ENCODE measurements around the gene HNRNPH1. TPM values are rescaled to one million over a fixed set of nuclear protein-coding genes. Genes with fewer than 3 reads are reported as not detected.

HNRNPH1 gene
- total RNA-seq, 1 donor from 2014 or later, result 1,138 TPM

DNA sequence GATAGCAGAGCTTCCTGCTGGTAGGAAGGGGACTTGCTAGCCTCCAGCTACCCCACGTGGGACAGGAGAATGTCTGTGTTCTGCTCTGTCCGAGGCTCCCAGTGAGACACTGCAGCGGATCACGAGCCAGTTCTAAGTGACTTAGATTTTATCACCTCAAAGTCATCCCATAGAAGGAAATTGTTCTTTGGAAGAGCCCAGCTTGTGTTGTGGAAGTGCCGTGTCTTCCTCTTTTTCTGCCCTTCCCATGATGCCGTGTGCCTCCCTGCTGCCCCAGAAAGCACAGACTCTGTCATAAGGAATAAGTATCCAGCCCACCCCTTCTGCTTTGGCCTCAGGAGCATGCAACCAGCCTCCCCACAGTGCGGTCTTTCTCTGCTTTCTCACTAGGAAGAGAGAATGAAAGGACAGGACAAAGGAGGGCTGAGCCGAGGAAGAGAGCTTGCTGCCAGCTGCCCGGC lies 37.5 kb downstream of the HNRNPH1 start:
- Mint-ChIP-seq H3K9me3 (no peaks in the 10 kb centered on the region), H3K36me3 (peaks cover 27% of the 10 kb centered on the region), H3K4me1 (peaks cover 22% of the 10 kb centered on the region), H3K27me3 (ENCODE audit: insufficient read depth, low read depth) (no peaks in the 10 kb centered on the region), H3K4me3 (peak overlapping the region; percentile 74), H3K27ac (peak overlapping the region; percentile 97)
- H3K79me2 ChIP-seq (ENCODE audit: low read depth), result no peaks in the 10 kb centered on the region
- H3F3A ChIP-seq (ENCODE audit: low read depth), result peaks cover 32% of the 10 kb centered on the region
- DNase-seq (ENCODE audit: low spot score), result peak; percentile 86
- H3K4me2 ChIP-seq, result peak overlapping the region; percentile 60
- H3K36me3 ChIP-seq, result peaks cover 9% of the 10 kb centered on the region
- H3K27me3 ChIP-seq, result no peaks in the 10 kb centered on the region
- H3K9ac ChIP-seq, result no peak overlapping the region
- H3K9me3 ChIP-seq (ENCODE audit: low read depth), result no peaks in the 10 kb centered on the region
- H3K4me3 ChIP-seq, result no peak overlapping the region
- H4K20me1 ChIP-seq (ENCODE audit: low read depth), result peaks cover 19% of the 10 kb centered on the region
- TF ChIP-seq, protein P1, sequence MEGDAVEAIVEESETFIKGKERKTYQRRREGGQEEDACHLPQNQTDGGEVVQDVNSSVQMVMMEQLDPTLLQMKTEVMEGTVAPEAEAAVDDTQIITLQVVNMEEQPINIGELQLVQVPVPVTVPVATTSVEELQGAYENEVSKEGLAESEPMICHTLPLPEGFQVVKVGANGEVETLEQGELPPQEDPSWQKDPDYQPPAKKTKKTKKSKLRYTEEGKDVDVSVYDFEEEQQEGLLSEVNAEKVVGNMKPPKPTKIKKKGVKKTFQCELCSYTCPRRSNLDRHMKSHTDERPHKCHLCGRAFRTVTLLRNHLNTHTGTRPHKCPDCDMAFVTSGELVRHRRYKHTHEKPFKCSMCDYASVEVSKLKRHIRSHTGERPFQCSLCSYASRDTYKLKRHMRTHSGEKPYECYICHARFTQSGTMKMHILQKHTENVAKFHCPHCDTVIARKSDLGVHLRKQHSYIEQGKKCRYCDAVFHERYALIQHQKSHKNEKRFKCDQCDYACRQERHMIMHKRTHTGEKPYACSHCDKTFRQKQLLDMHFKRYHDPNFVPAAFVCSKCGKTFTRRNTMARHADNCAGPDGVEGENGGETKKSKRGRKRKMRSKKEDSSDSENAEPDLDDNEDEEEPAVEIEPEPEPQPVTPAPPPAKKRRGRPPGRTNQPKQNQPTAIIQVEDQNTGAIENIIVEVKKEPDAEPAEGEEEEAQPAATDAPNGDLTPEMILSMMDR (IDR thresholded peaks at IDR 0.05), result no peak
- TF ChIP-seq EZH2phosphoT487 (IDR thresholded peaks at IDR 0.05) (no peak), EZH2 (IDR thresholded peaks at IDR 0.05) (no peak)
- no peak overlapping the region for H2AFZ ChIP-seq (replicated peaks)
- peak overlapping the region; percentile 89 for H3K27ac ChIP-seq
- H3K4me1 ChIP-seq, result peaks cover 19% of the 10 kb centered on the region

DNA sequence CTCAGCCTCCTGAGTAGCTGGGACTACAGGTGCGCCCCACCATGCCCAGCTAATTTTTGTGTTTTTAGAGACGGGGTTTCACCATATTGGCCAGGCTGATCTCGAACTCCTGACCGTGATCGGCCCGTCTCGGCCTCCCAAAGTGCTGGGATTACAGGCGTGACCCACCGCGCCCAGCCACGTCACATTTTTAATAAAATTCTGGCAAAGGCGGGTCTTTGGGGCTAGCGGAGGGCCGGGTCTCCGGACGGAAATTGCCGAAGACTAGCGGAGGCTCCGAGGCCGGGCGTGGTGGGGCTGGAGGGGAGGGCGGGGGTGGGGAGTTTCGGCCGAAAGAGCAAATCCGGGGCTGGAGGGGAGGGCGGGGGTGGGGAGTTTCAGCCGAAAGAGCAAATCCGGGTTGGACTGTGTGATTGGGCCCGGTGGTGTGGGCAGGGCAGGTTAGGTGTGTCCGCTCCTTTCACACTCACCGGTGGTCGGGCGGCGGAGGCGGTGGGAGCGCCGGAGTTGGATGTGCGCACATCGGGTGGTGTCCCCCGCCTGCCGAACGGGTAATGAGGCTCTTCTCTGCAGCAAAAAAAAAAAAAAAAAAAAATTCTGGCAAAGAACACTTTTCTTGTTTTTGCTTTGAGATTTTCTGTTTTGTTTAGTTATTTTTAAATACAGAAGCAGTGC lies 46.0 kb downstream of the HNRNPH1 start:
- Histone ChIP-seq H3K27me3 (no peaks in the 10 kb centered on the region), H4K20me1 (ENCODE audit: low read depth) (no peaks in the 10 kb centered on the region), H2AFZ (replicated peaks) (no peak overlapping the region), H3K9ac (no peak overlapping the region), H3K36me3 (peaks cover 4% of the 10 kb centered on the region), H3K79me2 (ENCODE audit: low read depth) (no peaks in the 10 kb centered on the region), H3K27ac (no peak overlapping the region), H3K4me1 (no peaks in the 10 kb centered on the region), H3K9me3 (ENCODE audit: low read depth) (no peaks in the 10 kb centered on the region), H3F3A (ENCODE audit: low read depth) (no peaks in the 10 kb centered on the region), H3K4me3 (no peak overlapping the region), H3K4me2 (no peak overlapping the region)
- Mint-ChIP-seq H3K4me1 (no peaks in the 10 kb centered on the region), H3K9me3 (no peaks in the 10 kb centered on the region), H3K4me3 (no peak overlapping the region), H3K27ac (no peak overlapping the region), H3K36me3 (peaks cover 21% of the 10 kb centered on the region), H3K27me3 (ENCODE audit: insufficient read depth, low read depth) (peaks cover 4% of the 10 kb centered on the region)
- DNase-seq (ENCODE audit: low spot score), result no peak
- TF ChIP-seq EZH2 (IDR thresholded peaks at IDR 0.05) (no peak), EZH2phosphoT487 (IDR thresholded peaks at IDR 0.05) (no peak)
- TF ChIP-seq, protein P1 (IDR thresholded peaks at IDR 0.05), result no peak

DNA sequence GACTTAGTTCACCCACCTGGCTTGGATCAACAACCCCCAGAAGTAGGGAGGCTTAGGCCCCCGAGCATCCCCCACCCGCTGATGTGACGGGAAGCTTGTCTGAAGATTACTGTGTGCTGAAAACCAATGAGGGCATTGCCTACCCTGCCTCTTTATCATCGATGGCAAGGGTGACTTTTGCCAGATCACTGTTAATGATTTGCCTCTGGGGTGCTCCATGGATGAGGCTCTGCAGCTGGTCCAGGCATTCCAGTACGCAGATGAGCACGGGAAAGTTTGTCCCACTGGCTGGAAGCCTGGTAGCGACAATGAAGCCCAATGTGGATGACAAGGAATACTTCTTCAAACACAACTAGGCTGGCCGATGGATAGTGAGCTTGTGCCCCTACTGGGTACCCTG lies 51.1 kb downstream of the HNRNPH1 start:
- no peak for DNase-seq (ENCODE audit: low spot score)
- peaks cover 19% of the 10 kb centered on the region for H3K36me3 ChIP-seq
- peaks cover 32% of the 10 kb centered on the region for H3K36me3 Mint-ChIP-seq

More for the DNA sequence above, 51.1 kb downstream of the HNRNPH1 start:
- Histone ChIP-seq H3K4me2 (no peak overlapping the region), H3F3A (ENCODE audit: low read depth) (no peaks in the 10 kb centered on the region), H2AFZ (replicated peaks) (no peak overlapping the region), H3K27ac (no peak overlapping the region), H3K9me3 (ENCODE audit: low read depth) (no peaks in the 10 kb centered on the region), H3K27me3 (no peaks in the 10 kb centered on the region), H3K4me3 (no peak overlapping the region), H3K4me1 (no peaks in the 10 kb centered on the region), H3K79me2 (ENCODE audit: low read depth) (no peaks in the 10 kb centered on the region), H4K20me1 (ENCODE audit: low read depth) (no peaks in the 10 kb centered on the region), H3K9ac (no peak overlapping the region)
- Mint-ChIP-seq H3K27ac (no peak overlapping the region), H3K9me3 (no peaks in the 10 kb centered on the region), H3K4me3 (no peak overlapping the region), H3K27me3 (ENCODE audit: insufficient read depth, low read depth) (peaks cover 4% of the 10 kb centered on the region), H3K4me1 (no peaks in the 10 kb centered on the region)
- TF ChIP-seq EZH2 (IDR thresholded peaks at IDR 0.05) (no peak), EZH2phosphoT487 (IDR thresholded peaks at IDR 0.05) (no peak)
- TF ChIP-seq, protein P1 (IDR thresholded peaks at IDR 0.05), result no peak

Measured in neural progenitor cell (in vitro differentiated cells).